ENCODE measurements around the gene MYCN.

MYCN gene

GRCh38 chr2:15931319-15931890, 8.9 kb upstream of the MYCN start:
- DNase-seq (ENCODE audit: low read depth, low spot score): no peak

GRCh38 chr2:15931950-15932349, 8.4 kb upstream of the MYCN start:
- DNase-seq (ENCODE audit: low read depth, low spot score): no peak

- DNase-seq (ENCODE audit: low read depth, low spot score): no peak
Measured at GRCh38 chr2:15932394-15933183, 7.8 kb upstream of the MYCN start.

GRCh38 chr2:15933184-15933845, 7.0 kb upstream of the MYCN start:
- DNase-seq (ENCODE audit: low read depth, low spot score): no peak

- no peak for DNase-seq (ENCODE audit: low read depth, low spot score)
Measured at GRCh38 chr2:15934291-15934945, 5.9 kb upstream of the MYCN start.

GRCh38 chr2:15935189-15935588, 5.2 kb upstream of the MYCN start:
- DNase-seq (ENCODE audit: low read depth, low spot score): no peak

GRCh38 chr2:15935675-15936074, 4.7 kb upstream of the MYCN start:
- DNase-seq (ENCODE audit: low read depth, low spot score): no peak

GRCh38 chr2:15936277-15937104, 3.9 kb upstream of the MYCN start:
- DNase-seq (ENCODE audit: low read depth, low spot score): no peak

GRCh38 chr2:15937105-15937881, 3.1 kb upstream of the MYCN start:
- DNase-seq (ENCODE audit: low read depth, low spot score): no peak

GRCh38 chr2:15937882-15938802, 2.2 kb upstream of the MYCN start:
- DNase-seq (ENCODE audit: low read depth, low spot score): no peak

GRCh38 chr2:15938803-15939555, 1.4 kb upstream of the MYCN start:
- DNase-seq (ENCODE audit: low read depth, low spot score): no peak

GRCh38 chr2:15939556-15939853, 845 bp upstream of the MYCN start:
- DNase-seq (ENCODE audit: low read depth, low spot score): no peak

GRCh38 chr2:15940661-15941480, 521 bp downstream of the MYCN start:
- no peak for DNase-seq (ENCODE audit: low read depth, low spot score)

- no peak for DNase-seq (ENCODE audit: low read depth, low spot score)
Measured at GRCh38 chr2:15941481-15941850, 1.1 kb downstream of the MYCN start.

GRCh38 chr2:15941871-15942710, 1.7 kb downstream of the MYCN start:
- DNase-seq (ENCODE audit: low read depth, low spot score): no peak

- DNase-seq (ENCODE audit: low read depth, low spot score): no peak
Measured at GRCh38 chr2:15942711-15943345, 2.5 kb downstream of the MYCN start.

All from brain pericyte (primary cell).